GM21717 (cell line): ENCODE data around the gene IFNGR1.
"Not testable (repeated sequence)": the region's sequence is repeated elsewhere in the genome, so short reads cannot be mapped to it uniquely, and the experiment has no call there.

Experiments
- ATAC-seq: cut with Tn5 transposase; IDR thresholded peaks from one replicate; pipeline ENCODE4 v1.9.1; 2021; ENCODE audit warnings: mild to moderate bottlenecking, moderate library complexity; ENCODE audit not compliant: unreplicated experiment

IFNGR1 gene

DNA sequence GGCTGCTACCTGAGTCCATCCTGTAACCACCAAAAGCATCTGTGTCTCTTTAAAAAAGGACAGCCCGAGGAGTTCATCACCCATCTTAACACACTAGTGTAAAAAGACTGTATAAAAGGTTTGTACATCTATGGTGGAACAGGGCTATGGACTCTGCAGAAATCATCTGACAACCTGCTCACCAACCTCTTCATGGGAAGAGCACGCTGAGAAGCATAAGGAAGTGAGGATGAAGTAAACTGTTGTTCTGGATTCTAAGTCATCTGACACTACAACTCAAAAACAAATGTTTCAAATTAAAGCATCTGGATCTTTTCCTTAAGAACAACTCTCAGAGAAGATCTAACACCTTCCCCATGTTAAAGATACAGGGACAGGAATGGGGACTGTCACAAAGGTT lies 5.4 kb downstream of the IFNGR1 start:
- ATAC-seq: no peak

GRCh38 chr6:137213331-137213740 lies 5.8 kb downstream of the IFNGR1 start:
- no peak for ATAC-seq

- ATAC-seq: no peak
Observed at GRCh38 chr6:137211910-137212309, 7.3 kb downstream of the IFNGR1 start.

DNA sequence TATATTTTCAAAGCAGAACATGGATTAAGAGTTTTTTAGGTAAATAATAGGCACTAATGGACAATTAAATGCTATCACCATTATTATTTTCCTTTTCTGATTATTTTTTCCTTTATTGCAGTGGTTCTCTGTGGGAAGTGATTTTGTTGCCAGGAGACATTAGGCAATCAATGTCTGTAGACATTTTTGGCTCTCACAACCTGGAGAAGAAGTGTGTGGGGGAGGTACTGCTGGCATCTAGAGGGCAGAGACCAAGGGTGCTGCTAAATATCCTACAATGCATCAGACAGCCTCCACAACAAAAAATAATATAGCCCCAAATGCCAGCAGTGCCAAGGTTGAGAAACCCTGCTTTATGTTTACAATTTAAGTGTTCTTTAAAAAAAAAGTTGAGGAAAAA lies 8.3 kb downstream of the IFNGR1 start:
- ATAC-seq: no peak

- ATAC-seq: no peak
Observed at GRCh38 chr6:137208279-137208678, 10.9 kb downstream of the IFNGR1 start.

- ATAC-seq: not testable (repeated sequence)
Observed at GRCh38 chr6:137207457-137207856, 11.7 kb downstream of the IFNGR1 start.

DNA sequence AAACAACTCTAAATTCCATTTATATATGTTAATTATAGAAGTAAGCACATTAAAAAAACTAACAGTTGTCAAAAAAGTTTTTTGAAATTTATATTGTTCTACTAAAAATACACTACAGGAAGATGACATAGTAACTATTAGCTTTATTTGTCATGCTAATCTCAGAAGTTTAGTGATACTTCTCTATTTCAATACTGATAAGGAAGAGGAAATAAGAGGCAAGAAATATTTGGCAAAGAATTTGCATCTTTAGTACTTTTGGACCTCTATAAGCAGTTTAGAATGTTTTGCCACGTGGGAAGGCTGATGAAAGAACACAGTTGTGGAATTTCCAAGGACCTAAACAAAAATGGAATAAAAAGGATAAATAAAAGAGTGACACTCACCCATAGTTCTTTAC lies 12.6 kb downstream of the IFNGR1 start:
- ATAC-seq: no peak

GRCh38 chr6:137203256-137203655 lies 15.9 kb downstream of the IFNGR1 start:
- ATAC-seq: no peak

- peak; percentile 68 for ATAC-seq
Observed at GRCh38 chr6:137202078-137202477, 17.1 kb downstream of the IFNGR1 start.

DNA sequence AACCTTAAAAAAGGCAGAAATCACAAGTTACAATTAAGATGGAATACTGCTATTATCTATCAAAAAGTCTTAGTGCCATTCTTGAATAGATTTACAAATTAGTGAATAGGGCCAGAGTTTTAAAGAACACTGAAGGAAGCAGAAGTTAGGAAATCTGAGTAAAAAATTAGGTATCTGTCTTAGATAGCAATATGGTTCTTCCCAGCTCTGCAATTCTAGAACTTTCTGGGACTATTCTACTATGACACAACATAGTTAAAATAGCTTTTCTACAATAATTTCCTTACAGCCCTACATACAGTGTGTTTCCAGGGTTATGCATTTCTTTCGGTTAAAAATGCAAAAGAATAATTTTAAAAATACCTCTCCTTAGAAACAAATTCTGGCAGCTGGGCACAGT lies 18.2 kb downstream of the IFNGR1 start:
- no peak for ATAC-seq

GRCh38 chr6:137200288-137200687 lies 18.9 kb downstream of the IFNGR1 start:
- no peak for ATAC-seq

DNA sequence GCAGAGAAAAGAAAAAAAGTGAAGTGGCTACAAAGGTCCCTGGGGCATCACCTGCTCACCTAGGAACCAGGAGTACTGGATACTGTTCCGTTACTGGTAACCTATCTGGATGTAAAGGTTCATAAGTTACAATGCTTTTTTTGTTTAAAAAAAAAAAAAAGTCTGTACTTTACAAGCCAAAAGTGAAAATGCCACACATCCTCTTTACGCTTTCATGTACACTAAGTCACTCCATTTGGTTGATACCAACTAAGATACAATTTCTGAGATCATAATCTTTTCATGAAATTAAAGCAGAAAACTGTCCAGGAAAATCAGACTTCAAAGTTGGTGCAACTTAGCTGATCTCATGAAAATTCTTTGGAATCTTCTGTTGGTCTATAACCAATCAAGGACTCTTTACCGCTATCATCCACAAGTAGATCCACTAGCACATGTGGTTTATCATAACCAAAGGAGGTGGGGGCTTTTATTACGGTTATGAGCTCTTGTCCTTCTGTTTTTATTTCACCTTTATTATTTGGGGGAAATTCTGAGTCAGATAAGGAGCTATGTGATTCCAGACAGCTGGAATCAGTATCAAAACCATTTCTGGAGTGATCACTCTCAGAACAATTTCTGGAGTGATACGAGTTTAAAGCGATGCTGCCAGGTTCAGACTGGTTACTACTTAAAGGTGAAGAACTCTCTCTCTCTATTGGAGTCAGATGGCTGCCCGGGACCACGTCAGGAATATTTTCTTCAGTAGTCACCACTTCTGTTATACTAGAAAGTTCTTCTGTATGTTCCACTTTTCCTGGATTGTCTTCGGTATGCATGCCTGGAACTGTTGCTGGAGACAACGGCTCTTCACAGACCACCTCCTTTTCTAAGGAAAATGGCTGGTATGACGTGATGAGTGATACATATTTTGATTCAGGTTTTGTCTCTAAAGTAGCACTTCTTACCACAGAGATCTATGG lies 21.2 kb downstream of the IFNGR1 start:
- ATAC-seq: no peak

- ATAC-seq: no peak
Observed at GRCh38 chr6:137193256-137194070, 25.7 kb downstream of the IFNGR1 start.

DNA sequence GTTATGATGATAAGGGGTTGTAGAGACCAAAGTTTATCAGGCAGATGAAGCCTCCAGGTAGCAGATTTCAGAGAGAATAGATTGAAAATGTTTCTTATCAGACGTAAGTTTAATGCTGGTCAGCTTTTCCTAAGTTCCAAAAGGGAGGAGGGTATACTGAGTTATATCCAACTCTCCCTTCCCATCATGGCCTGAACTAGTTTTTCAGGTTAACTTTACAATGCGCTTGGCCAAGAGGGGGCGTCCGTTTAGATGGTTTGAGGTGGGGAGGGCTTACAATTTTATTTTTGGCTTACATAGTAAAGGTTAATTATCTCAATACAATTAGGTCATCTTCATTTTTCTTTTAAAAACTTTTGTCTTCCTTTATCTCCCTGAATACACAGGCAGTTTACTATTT lies 26.4 kb downstream of the IFNGR1 start:
- ATAC-seq: no peak

DNA sequence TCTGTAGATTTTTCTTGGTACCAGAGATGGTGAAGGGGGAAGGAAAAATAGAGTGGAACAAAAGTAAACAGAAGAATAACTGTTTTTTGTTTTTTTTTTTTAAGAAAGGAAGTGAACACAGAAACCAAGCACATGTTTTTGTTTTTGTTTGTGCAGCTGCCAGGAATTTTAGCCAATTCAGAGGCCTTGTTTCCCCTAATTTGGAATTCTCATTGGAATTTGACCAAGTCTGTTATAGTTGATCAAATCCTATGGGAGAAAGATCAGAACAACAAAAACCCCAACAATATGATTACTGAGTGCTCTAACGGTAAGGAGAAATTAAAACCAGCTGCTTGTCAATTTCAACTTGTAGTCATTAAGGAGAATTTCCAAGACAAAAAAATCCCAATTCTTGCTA lies 27.5 kb downstream of the IFNGR1 start:
- ATAC-seq: no peak

DNA sequence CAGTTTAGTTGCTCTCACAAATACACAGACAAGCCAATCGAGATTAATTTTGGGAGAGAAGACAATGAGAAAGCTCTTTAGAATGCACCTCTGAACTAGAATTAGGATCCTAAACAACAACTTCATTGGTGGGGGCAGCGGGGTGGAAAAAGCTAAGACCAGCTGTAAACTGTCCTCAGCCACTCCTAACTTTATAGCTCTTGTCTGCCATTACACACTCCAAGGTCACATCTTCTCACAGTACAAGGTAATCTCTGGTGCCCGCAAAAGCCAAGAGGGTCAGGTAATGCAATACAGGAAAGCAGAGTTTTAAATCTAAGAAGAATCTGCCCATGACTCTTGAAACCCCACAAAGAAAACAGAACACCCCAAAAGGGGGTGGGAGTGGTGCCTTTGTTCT lies 27.9 kb downstream of the IFNGR1 start:
- ATAC-seq: no peak

DNA sequence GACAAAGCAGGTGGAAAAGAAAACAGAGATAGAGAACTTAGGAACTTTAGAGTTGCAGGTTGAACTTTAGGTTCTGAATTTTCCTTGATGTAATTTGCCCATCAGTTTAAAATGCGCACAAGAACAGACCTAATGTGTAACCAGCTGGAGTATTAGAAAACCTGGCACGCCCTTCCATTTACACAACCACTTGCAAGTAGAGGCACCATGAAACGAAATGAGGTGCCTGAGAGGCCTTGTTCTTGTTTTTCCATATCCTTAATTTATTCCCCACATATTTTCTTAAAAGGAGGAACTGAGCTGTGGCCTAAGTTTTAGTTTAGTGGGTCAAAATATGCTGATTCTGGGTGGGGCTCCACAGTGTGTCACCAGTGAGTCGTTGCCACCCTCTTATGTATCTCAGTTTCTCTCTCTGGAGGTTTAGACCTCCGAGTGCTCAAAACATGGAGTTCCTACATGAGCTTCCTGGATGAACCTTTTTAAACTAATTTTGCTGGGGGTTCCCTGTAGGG lies 28.5 kb downstream of the IFNGR1 start:
- ATAC-seq: no peak

- no peak for ATAC-seq
Observed at GRCh38 chr6:137188855-137189254, 30.3 kb downstream of the IFNGR1 start.

DNA sequence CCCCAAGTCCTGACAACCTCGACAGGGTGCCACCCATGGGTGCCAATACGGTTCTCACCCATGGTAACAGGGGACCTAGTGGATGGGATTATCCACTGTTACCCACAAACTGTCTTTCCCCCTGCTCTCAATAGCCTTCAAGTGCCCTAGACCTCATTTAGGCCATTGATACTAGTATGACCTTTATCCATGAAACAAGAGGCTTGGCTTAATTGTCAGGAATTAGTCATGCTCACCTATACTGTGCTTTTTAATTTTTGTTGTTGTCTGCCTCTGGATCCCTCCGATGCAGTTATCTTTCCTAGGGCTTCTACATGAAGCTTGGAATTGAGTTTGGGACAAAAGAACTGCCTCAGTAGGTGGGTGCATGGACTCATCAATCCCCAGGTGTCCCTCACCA lies 33.9 kb downstream of the IFNGR1 start:
- no peak for ATAC-seq

DNA sequence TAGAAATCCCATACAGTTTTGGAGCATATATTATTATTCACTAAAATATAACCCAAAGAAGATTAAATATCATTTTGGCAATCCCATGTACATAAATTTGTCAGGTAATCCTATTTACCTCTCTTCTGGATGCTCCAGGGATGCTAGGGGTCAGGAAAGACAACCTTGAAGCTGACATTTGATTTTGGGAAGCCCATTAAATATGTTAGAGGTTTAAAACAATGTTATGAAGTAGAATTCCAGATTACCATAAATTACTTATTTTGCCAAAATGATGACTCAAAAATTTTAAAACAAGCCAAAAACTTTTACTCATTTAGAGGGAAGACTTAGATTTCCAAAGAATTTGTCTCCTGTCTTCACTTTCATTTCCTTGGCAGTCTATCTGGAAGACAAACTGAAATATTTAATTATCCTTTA lies 36.5 kb downstream of the IFNGR1 start:
- no peak for ATAC-seq

DNA sequence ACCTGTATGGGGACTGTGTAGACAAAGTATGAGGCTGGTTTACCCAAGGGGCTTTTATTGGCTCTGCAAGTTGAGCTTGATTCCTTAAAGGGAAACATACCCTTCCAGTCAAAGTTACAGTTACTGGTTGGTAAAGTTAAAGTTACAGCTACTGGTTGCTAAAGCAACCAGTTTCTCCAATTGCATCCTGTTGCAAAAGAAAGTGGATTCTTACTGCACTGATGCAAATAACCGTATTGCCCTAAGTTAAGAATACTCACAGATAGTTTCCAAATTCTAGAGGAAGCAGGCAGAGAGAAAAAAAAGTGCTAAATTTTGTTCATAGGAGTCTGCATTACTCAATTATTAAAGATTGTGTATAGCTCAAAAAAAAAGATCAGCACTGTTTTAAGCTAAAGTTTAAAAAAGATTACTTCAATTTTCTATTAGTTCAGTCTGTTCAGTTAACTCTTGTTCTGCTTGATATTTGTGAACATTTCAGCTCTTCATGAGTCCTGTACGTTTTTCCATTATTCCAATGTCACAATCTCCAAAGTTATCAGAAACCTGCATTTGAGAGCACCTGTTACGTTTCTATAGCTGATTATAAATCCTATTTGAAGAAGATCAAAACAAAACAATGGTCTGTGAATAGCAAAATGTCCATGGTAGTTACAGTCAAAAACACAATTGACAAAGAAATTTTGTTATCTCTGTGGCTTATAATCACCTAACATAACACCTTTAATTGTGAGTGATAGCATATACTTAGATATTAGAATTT lies 37.1 kb downstream of the IFNGR1 start:
- ATAC-seq: no peak
